Smooth muscle cell (in vitro differentiated cells): Measurements from ENCODE around the gene RYK. TPM values are rescaled to one million over a fixed set of nuclear protein-coding genes. Genes with fewer than 3 reads are reported as not detected.

Experiments
- DNase-seq: peaks from one replicate; lab custom pipeline; 2025; ENCODE audit not compliant: unreplicated experiment; lab: John Stamatoyannopoulos, UW
- H2AFZ ChIP-seq: fragments of 200-600 bp; sonication (generic); 2 replicates; pipeline ENCODE4 v1.6.0; 2016; ENCODE audit warnings: antibody characterized with exemption, low read depth, mild to moderate bottlenecking
- H3F3A ChIP-seq: fragments of 200-600 bp; sonication (generic); 2 replicates; pipeline ENCODE4 v1.6.0; 2017; ENCODE audit warnings: antibody characterized with exemption, low read depth
- H3K27ac ChIP-seq: fragments of 200-600 bp; sonication (generic); 2 replicates; pipeline ENCODE4 v1.5.1; 2016; ENCODE audit warnings: low read depth, mild to moderate bottlenecking
- H3K27me3 ChIP-seq: fragments of 200-600 bp; sonication (generic); 2 replicates; pipeline ENCODE4 v1.6.1; 2016; ENCODE audit warnings: low read depth, mild to moderate bottlenecking
- H3K36me3 ChIP-seq: fragments of 200-600 bp; sonication (generic); 2 replicates; pipeline ENCODE4 v1.5.1; 2016; ENCODE audit warnings: low read depth
- H3K4me1 ChIP-seq: fragments of 200-600 bp; sonication (generic); 2 replicates; pipeline ENCODE4 v1.5.1; 2016; ENCODE audit warnings: low read depth
- H3K4me2 ChIP-seq: fragments of 200-600 bp; sonication (generic); 2 replicates; pipeline ENCODE4 v1.6.0; 2016; ENCODE audit warnings: mild to moderate bottlenecking
- H3K4me3 ChIP-seq: fragments of 200-600 bp; sonication (generic); 2 replicates; pipeline ENCODE4 v1.5.1; 2016; ENCODE audit warnings: mild to moderate bottlenecking
- H3K79me2 ChIP-seq: fragments of 200-600 bp; sonication (generic); 2 replicates; pipeline ENCODE4 v1.6.0; 2016; ENCODE audit warnings: low read depth, mild to moderate bottlenecking
- H3K9ac ChIP-seq: fragments of 200-600 bp; sonication (generic); 2 replicates; pipeline ENCODE4 v1.6.0; 2016; ENCODE audit warnings: low read depth
- H3K9me3 ChIP-seq: fragments of 200-600 bp; sonication (generic); replicated peaks from 2 replicates; pipeline ENCODE4 v1.5.1; 2016; ENCODE audit warnings: low read depth
- H4K20me1 ChIP-seq: fragments of 200-600 bp; sonication (generic); 2 replicates; pipeline ENCODE4 v1.6.0; 2016; ENCODE audit warnings: low read depth
- WGBS: methylation state at CpG from one replicate; pipeline ENCODE4 v1.1.7; 2016; ENCODE audit warnings: low lambda C conversion rate; 5-methylcytosine and 5-hydroxymethylcytosine counted together
- polyA plus RNA-seq: library from polyadenylated mRNA; unstranded; fragments of >200 nt; fragmentation: Nextera tagmentation; extraction: Ambion mirVana; gene quantifications from 2 replicates; pipeline ENCODE4 v1.2.1, GENCODE V29; 2016
- total RNA-seq: library from RNA; depleted of rRNA; stranded (reverse); fragments of >200 nt; gene quantifications from 2 replicates; pipeline ENCODE4 v1.2.3, GENCODE V29; 2014
- TF ChIP-seq, protein P1 (sequence below): fragments of 200-600 bp; sonication (generic); IDR thresholded peaks from 2 replicates; pipeline ENCODE4 v1.5.1; 2017; ENCODE audit warnings: borderline replicate concordance, mild to moderate bottlenecking, antibody characterized with exemption; ENCODE audit not compliant: insufficient read depth, poor library complexity, severe bottlenecking

The RYK gene
- total and polyA plus RNA-seq, 2 experiments from 2014 or later, result 35.8 to 65.0 TPM

DNA sequence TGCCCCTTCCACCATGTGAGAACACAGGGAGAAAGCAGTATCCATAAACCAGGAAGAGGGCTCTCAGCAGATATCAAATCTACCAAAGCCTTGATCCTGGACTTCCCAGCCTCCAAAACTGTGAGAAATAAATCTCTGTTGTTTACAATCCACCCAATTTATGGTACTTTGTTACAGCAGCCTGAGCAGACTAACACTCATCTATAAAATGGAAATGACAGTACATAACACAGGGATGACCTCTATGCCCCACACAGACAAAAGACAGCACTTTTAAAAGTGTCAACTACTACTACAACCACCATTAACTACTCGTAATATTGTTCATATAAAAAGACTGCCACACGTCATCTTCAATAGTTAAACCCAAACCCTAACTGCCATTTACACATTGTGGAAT, 5.7 kb downstream of the RYK start:
- 60% methylated on average over 2 of the region's 2 CpGs for WGBS
- Histone ChIP-seq H4K20me1 (peaks cover 100% of the 10 kb centered on the region), H3K4me1 (peaks cover 18% of the 10 kb centered on the region)

GRCh38 chr3:134242649-134243617, 7.7 kb downstream of the RYK start:
- peaks cover 13% of the 10 kb centered on the region for H3K4me1 ChIP-seq
- WGBS, result 66% methylated on average over 3 of the region's 3 CpGs

More for the DNA sequence above, 5.7 kb downstream of the RYK start:
- Histone ChIP-seq H3F3A (no peaks in the 10 kb centered on the region), H3K9ac (no peak overlapping the region), H3K4me3 (no peak overlapping the region), H3K36me3 (no peaks in the 10 kb centered on the region), H3K27ac (no peak overlapping the region), H2AFZ (no peak overlapping the region), H3K79me2 (peaks cover 97% of the 10 kb centered on the region), H3K4me2 (no peak overlapping the region), H3K9me3 (no peaks in the 10 kb centered on the region), H3K27me3 (no peaks in the 10 kb centered on the region)
- DNase-seq, result no peak
- TF ChIP-seq, protein P1, sequence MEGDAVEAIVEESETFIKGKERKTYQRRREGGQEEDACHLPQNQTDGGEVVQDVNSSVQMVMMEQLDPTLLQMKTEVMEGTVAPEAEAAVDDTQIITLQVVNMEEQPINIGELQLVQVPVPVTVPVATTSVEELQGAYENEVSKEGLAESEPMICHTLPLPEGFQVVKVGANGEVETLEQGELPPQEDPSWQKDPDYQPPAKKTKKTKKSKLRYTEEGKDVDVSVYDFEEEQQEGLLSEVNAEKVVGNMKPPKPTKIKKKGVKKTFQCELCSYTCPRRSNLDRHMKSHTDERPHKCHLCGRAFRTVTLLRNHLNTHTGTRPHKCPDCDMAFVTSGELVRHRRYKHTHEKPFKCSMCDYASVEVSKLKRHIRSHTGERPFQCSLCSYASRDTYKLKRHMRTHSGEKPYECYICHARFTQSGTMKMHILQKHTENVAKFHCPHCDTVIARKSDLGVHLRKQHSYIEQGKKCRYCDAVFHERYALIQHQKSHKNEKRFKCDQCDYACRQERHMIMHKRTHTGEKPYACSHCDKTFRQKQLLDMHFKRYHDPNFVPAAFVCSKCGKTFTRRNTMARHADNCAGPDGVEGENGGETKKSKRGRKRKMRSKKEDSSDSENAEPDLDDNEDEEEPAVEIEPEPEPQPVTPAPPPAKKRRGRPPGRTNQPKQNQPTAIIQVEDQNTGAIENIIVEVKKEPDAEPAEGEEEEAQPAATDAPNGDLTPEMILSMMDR, result no peak

GRCh38 chr3:134239538-134239937, 11.1 kb downstream of the RYK start:
- peaks cover 100% of the 10 kb centered on the region for H4K20me1 ChIP-seq
- peaks cover 97% of the 10 kb centered on the region for H3K79me2 ChIP-seq
- no peak overlapping the region for H3K4me2 ChIP-seq
- H3K27me3 ChIP-seq, result no peaks in the 10 kb centered on the region
- WGBS, result 94% methylated on average over 1 of the region's 1 CpG
- H3K36me3 ChIP-seq, result no peaks in the 10 kb centered on the region
- DNase-seq, result no peak
- H3K4me3 ChIP-seq, result no peak overlapping the region
- TF ChIP-seq, protein P1, result no peak
- no peaks in the 10 kb centered on the region for H3K9me3 ChIP-seq
- peaks cover 19% of the 10 kb centered on the region for H3K4me1 ChIP-seq
- H3K9ac ChIP-seq, result no peak overlapping the region
- H3K27ac ChIP-seq, result no peak overlapping the region
- no peaks in the 10 kb centered on the region for H3F3A ChIP-seq
- no peak overlapping the region for H2AFZ ChIP-seq

More at GRCh38 chr3:134242649-134243617, 7.7 kb downstream of the RYK start:
- Histone ChIP-seq H3K9me3 (no peaks in the 10 kb centered on the region), H3K36me3 (no peaks in the 10 kb centered on the region), H3F3A (no peaks in the 10 kb centered on the region), H2AFZ (no peak overlapping the region), H3K9ac (no peak overlapping the region), H3K4me2 (peak overlapping the region; percentile 32), H3K27me3 (no peaks in the 10 kb centered on the region), H4K20me1 (peaks cover 100% of the 10 kb centered on the region), H3K27ac (no peak overlapping the region), H3K79me2 (peaks cover 97% of the 10 kb centered on the region), H3K4me3 (no peak overlapping the region)
- TF ChIP-seq, protein P1, result no peak
- no peak for DNase-seq
